ENCODE measurements around the gene LHPP. TPM values are rescaled to one million over a fixed set of nuclear protein-coding genes. Genes with fewer than 3 reads are reported as not detected.

LHPP gene
- total and polyA plus RNA-seq, 2 experiments from 2014 or later, result 27.4 to 40.2 TPM

DNA sequence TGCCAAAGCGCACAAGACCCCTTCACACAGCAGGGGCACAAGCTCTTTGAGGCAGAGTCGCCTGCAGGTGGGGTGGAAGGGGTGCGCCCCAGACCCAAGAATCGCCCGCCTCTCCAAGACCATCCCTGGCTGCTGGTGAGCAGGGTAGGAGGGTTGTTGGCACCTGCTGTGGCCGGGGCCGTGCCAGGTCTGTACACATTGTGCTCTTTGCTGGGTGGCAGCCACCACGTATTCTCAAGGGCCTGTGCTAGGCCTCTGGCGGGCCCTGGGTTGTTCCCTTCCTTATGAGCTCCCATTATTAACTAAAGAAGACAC lies 84.4 kb downstream of the LHPP start (continued):
- TF ChIP-seq, protein P1, sequence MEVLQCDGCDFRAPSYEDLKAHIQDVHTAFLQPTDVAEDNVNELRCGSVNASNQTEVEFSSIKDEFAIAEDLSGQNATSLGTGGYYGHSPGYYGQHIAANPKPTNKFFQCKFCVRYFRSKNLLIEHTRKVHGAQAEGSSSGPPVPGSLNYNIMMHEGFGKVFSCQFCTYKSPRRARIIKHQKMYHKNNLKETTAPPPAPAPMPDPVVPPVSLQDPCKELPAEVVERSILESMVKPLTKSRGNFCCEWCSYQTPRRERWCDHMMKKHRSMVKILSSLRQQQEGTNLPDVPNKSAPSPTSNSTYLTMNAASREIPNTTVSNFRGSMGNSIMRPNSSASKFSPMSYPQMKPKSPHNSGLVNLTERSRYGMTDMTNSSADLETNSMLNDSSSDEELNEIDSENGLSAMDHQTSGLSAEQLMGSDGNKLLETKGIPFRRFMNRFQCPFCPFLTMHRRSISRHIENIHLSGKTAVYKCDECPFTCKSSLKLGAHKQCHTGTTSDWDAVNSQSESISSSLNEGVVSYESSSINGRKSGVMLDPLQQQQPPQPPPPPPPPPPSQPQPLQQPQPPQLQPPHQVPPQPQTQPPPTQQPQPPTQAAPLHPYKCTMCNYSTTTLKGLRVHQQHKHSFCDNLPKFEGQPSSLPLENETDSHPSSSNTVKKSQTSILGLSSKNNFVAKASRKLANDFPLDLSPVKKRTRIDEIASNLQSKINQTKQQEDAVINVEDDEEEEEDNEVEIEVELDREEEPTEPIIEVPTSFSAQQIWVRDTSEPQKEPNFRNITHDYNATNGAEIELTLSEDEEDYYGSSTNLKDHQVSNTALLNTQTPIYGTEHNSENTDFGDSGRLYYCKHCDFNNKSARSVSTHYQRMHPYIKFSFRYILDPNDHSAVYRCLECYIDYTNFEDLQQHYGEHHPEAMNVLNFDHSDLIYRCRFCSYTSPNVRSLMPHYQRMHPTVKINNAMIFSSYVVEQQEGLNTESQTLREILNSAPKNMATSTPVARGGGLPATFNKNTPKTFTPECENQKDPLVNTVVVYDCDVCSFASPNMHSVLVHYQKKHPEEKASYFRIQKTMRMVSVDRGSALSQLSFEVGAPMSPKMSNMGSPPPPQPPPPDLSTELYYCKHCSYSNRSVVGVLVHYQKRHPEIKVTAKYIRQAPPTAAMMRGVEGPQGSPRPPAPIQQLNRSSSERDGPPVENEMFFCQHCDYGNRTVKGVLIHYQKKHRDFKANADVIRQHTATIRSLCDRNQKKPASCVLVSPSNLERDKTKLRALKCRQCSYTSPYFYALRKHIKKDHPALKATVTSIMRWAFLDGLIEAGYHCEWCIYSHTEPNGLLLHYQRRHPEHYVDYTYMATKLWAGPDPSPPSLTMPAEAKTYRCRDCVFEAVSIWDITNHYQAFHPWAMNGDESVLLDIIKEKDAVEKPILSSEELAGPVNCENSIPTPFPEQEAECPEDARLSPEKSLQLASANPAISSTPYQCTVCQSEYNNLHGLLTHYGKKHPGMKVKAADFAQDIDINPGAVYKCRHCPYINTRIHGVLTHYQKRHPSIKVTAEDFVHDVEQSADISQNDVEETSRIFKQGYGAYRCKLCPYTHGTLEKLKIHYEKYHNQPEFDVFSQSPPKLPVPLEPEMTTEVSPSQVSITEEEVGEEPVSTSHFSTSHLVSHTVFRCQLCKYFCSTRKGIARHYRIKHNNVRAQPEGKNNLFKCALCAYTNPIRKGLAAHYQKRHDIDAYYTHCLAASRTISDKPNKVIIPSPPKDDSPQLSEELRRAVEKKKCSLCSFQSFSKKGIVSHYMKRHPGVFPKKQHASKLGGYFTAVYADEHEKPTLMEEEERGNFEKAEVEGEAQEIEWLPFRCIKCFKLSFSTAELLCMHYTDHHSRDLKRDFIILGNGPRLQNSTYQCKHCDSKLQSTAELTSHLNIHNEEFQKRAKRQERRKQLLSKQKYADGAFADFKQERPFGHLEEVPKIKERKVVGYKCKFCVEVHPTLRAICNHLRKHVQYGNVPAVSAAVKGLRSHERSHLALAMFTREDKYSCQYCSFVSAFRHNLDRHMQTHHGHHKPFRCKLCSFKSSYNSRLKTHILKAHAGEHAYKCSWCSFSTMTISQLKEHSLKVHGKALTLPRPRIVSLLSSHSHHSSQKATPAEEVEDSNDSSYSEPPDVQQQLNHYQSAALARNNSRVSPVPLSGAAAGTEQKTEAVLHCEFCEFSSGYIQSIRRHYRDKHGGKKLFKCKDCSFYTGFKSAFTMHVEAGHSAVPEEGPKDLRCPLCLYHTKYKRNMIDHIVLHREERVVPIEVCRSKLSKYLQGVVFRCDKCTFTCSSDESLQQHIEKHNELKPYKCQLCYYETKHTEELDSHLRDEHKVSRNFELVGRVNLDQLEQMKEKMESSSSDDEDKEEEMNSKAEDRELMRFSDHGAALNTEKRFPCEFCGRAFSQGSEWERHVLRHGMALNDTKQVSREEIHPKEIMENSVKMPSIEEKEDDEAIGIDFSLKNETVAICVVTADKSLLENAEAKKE (CRISPR knock-in tag; IDR thresholded peaks at IDR 0.05), result no peak
- TF ChIP-seq, protein P2, sequence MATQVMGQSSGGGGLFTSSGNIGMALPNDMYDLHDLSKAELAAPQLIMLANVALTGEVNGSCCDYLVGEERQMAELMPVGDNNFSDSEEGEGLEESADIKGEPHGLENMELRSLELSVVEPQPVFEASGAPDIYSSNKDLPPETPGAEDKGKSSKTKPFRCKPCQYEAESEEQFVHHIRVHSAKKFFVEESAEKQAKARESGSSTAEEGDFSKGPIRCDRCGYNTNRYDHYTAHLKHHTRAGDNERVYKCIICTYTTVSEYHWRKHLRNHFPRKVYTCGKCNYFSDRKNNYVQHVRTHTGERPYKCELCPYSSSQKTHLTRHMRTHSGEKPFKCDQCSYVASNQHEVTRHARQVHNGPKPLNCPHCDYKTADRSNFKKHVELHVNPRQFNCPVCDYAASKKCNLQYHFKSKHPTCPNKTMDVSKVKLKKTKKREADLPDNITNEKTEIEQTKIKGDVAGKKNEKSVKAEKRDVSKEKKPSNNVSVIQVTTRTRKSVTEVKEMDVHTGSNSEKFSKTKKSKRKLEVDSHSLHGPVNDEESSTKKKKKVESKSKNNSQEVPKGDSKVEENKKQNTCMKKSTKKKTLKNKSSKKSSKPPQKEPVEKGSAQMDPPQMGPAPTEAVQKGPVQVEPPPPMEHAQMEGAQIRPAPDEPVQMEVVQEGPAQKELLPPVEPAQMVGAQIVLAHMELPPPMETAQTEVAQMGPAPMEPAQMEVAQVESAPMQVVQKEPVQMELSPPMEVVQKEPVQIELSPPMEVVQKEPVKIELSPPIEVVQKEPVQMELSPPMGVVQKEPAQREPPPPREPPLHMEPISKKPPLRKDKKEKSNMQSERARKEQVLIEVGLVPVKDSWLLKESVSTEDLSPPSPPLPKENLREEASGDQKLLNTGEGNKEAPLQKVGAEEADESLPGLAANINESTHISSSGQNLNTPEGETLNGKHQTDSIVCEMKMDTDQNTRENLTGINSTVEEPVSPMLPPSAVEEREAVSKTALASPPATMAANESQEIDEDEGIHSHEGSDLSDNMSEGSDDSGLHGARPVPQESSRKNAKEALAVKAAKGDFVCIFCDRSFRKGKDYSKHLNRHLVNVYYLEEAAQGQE (IDR thresholded peaks at IDR 0.05; ENCODE audit: unreplicated experiment), result no peak
- TF ChIP-seq EZH2phosphoT487 (IDR thresholded peaks at IDR 0.05; ENCODE audit: unreplicated experiment), result no peak
- no peak for TF ChIP-seq ZNF114 (CRISPR knock-in tag; IDR thresholded peaks at IDR 0.05)
- no peak for TF ChIP-seq STAT1 (IDR thresholded peaks at IDR 0.05; ENCODE audit: unreplicated experiment)
- TF ChIP-seq CREB1 (CRISPR knock-in tag; IDR thresholded peaks at IDR 0.05; ENCODE audit: low read depth), result no peak

All from GM23338 (cell line).